Measurements from ENCODE around the gene RAP1A. TPM values are rescaled to one million over a fixed set of nuclear protein-coding genes. Genes with fewer than 3 reads are reported as not detected.

The RAP1A gene
- total RNA-seq, 1 donor = 36.2 TPM

DNA sequence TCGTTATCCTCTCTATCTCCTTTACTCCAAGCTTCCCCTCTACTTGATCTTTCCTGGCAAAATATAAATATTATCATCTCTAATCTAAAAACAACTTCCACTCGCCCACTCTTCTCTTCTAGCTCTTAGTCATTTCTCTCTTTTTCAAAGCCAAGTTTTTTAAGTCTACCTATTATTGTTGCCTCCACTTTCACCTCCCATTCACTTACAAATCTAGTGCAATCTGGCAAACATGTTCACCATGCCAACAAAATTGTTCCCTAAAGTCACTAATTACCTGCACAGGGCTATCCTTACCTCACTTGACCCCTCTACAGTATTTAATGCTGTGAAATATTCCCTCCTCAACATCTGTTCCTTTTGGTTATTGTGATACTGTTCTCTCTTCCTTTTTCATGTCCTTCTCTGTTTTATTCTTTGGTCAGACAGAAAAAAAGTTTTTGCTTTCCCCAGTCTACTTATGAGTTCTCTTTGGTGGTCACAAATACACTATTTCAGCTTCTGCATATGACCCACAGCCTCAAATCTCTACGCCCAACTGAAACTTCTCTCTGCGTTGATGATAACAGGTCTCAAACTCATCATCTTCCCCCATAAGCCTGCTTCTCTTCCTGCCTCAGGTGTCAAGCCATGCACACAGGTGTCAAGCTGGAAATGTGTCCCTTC lies 31.9 kb upstream of the RAP1A start:
- TF ChIP-seq, protein P1, sequence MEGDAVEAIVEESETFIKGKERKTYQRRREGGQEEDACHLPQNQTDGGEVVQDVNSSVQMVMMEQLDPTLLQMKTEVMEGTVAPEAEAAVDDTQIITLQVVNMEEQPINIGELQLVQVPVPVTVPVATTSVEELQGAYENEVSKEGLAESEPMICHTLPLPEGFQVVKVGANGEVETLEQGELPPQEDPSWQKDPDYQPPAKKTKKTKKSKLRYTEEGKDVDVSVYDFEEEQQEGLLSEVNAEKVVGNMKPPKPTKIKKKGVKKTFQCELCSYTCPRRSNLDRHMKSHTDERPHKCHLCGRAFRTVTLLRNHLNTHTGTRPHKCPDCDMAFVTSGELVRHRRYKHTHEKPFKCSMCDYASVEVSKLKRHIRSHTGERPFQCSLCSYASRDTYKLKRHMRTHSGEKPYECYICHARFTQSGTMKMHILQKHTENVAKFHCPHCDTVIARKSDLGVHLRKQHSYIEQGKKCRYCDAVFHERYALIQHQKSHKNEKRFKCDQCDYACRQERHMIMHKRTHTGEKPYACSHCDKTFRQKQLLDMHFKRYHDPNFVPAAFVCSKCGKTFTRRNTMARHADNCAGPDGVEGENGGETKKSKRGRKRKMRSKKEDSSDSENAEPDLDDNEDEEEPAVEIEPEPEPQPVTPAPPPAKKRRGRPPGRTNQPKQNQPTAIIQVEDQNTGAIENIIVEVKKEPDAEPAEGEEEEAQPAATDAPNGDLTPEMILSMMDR (IDR thresholded peaks at IDR 0.05; ENCODE audit: insufficient read depth, low read length) = no peak
- H3K4me3 ChIP-seq (ENCODE audit: low read depth, low read length) = no peak overlapping the region
- DNase-seq (ENCODE audit: low read depth) = no peak

DNA sequence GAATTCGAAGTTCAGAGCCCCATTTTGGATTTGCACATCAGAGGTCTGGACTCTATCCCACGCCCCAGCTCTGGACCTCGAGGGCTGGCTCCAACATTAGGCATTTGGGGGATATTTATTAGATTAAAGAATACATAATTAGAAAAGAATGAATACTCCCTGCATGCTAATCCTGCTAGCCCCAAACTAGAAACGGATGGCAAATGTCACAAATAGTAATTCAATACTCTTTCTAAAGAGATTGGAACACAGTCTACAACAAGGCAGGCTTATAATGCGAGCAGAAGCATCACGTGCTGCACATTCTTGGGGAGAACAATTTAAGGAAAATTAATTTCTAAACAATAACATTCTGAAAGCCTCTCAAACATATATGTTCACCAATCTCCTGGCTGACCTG lies 27.7 kb upstream of the RAP1A start:
- no peak for DNase-seq (ENCODE audit: low read depth)
- H3K4me3 ChIP-seq (ENCODE audit: low read depth, low read length) = no peak overlapping the region
- TF ChIP-seq, protein P1 (IDR thresholded peaks at IDR 0.05; ENCODE audit: insufficient read depth, low read length) = no peak

DNA sequence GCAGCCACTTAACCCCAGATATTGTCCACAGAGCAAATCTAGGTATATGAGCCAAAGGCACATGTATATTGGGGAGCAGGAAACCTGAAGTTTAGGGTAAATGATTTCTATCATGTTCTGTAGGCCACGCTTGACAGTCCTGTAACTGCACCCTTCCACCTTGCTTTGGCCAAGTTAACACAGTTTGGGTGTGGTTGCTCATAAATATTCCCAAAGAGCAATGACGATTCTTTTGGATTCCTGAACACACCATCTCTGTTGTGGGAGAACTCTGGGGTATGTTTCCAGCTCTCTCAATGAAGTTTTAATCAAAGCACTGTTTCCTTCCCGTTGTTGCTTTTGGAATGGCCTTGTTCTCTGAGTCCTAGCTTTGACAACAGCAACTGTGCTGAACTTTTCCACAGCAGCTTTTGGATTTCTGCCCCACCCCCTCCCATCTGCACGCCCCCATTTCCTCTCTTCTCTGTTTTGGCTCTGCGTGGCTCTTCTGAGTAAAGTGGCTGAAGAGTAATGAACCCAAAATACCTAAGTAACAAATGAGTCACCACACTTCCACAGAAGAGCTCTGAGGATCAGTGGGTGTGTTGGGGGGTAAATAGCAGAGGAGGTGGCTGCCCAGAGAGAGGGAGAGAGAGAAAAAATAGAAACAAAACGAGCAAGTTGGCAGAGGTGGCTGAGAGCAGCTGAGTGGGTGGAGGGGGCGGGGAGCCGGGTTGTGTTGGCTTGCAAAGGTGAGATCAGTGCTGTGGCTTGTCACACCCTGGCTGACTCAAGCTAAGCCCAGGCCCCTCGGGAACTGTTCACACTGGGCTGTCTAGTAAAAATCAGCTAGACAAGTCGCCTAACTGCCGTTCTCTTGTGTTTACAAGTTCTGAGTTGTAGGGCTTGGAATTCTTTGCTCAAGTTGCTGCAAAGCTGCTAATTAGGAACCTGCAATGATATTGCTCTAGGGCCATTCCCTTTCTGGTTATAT lies 26.9 kb upstream of the RAP1A start:
- TF ChIP-seq, protein P1 (IDR thresholded peaks at IDR 0.05; ENCODE audit: insufficient read depth, low read length) = no peak
- peak; percentile 94 for DNase-seq (ENCODE audit: low read depth)
- peak overlapping the region; percentile 19 for H3K4me3 ChIP-seq (ENCODE audit: low read depth, low read length)

DNA sequence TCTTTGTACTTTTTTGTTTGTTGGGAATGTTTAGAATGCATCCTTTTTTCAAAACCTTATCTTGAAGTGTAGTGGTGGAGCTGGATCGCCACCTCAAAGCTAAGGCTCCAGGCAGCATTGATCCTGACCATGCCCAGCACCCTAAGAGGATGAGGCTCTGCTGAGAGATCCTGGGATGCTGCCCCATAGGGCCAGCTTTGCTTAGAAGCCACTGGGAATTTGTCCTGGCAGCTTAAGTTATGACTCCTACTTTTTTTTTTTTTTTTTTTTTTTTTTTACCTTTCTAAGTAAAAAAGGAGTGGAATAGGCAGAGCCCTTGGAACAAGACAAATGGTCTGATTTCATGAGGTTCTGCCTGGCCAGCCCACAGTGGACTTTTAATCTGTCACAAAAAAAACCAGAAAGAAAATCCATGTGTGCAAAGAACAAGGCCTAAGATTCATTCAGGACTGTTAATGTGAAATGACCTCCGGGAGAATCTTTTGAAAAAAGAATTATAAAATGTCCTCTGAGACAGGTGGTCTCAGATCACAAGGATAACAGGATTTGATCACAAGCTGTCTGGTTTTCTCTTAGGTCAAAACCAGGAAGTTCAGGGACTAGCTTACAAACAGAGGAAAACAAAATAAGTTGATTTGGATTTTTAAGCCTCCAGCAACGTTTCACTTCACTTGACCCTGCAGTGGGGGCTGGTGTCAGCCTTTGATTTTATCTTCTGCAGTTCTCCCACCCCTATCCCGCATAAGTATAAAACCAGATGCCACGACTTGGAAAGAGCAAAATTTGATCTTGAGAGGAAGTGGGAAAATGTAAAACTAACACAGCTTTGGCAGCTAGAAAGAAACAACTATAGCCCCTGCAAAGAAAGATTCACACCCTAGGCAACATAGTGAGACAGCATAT lies 25.9 kb upstream of the RAP1A start:
- DNase-seq (ENCODE audit: low read depth) = peak; percentile 40
- no peak overlapping the region for H3K4me3 ChIP-seq (ENCODE audit: low read depth, low read length)
- TF ChIP-seq, protein P1 (IDR thresholded peaks at IDR 0.05; ENCODE audit: insufficient read depth, low read length) = no peak

DNA sequence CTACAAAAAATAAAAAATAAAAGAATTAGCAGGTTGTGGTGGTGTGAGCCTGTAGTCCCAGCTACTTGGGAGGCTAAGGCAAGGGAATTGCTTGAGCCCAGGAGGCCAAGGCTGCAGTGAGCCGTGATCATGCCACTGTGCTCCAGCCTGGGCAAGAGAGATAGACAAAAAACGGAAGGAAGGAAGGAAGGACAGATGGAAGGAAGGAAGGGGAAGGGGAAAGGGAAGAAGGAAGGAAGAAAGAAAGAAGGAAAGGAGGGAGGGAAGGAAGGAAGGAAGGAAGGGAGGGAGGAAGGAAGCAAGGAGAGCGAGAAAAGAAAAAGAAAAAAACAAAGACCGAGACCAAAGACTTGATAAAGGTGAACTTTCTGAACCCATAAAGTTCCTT lies 25.3 kb upstream of the RAP1A start:
- TF ChIP-seq, protein P1 (IDR thresholded peaks at IDR 0.05; ENCODE audit: insufficient read depth, low read length) = no peak
- no peak overlapping the region for H3K4me3 ChIP-seq (ENCODE audit: low read depth, low read length)
- DNase-seq (ENCODE audit: low read depth) = no peak

DNA sequence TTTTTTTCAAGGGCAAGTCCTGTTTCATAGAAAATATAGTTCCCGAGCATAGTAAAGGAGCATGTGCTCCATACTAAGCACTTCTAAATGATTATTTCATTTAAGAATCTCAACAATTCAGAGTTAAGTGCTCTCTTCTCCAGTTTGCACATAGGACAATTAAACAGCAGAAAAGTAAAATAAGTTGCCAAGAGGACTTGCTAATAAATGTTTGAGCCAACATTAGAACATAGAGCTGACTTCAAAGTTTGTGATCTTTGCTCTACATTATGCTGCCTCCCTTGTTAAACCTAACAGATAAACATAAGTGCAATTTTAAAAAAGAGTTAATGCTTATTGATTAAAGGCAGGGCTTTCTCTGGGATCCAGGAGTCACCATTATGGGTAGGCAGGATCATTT lies 23.8 kb upstream of the RAP1A start:
- no peak for DNase-seq (ENCODE audit: low read depth)
- H3K4me3 ChIP-seq (ENCODE audit: low read depth, low read length) = no peak overlapping the region
- TF ChIP-seq, protein P1 (IDR thresholded peaks at IDR 0.05; ENCODE audit: insufficient read depth, low read length) = no peak

Data from fibroblast of the aortic adventitia (primary cell).